ENCODE measurements around the gene PNMA8A. TPM values are rescaled to one million over a fixed set of nuclear protein-coding genes. Genes with fewer than 3 reads are reported as not detected.

The PNMA8A gene, protein sequence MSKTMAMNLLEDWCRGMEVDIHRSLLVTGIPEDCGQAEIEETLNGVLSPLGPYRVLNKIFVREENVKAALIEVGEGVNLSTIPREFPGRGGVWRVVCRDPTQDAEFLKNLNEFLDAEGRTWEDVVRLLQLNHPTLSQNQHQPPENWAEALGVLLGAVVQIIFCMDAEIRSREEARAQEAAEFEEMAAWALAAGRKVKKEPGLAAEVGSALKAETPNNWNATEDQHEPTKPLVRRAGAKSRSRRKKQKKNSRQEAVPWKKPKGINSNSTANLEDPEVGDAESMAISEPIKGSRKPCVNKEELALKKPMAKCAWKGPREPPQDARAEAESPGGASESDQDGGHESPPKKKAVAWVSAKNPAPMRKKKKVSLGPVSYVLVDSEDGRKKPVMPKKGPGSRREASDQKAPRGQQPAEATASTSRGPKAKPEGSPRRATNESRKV
- total RNA-seq = 2.8 and 16.3 TPM in 2 replicates

DNA sequence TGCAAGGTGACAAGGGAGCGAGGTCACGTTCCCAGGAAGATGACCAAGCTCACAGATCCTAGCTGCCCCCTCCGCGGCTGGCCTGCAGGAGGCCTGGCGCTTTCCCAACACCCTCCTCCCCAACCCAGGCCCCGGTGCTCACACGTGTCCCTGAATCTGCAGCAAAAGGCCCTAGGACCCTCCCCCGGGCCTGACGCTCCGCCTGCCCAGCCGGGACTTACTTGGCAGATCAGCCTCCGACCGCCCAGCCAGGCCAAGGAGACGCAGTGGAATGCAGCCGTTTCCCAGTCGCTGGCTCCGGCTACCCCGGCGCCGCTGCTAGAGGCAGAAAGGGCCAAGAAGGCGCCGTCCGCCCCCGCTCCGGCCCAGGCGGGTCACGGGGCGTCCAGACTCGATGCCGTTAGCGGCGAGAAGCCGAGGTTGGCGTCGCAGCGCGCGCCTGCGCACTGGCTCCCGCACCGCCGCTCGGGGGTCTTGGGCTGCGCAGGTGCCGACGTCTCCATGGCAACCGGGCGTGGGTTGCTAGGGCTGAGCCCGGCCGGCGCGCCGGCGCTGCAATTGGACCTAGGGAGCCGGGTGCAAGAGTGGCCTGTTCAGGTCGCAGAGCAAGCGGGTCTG, at the start of gene PNMA8A:
TSS of gene PNMA8A (minus strand) at position 448 of the 618 bp plus-strand sequence. CDS start 528 bp downstream, outside the sequence.

DNA sequence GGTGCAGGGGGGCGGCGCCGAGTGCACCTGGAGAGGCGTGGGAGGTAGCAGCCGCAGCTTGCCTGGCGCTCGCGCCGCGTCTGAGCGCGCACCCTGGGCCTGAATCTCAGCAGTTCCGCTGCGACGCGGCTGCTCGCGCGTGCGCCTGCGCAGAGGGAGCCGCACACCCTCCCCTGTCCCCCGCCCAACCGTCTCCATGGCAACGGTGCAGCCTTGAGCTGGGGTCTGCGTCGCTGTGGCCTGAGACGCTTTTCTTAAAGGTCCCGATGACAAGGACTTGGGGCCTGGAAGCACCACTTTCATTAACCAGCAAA, 24.4 kb upstream of the PNMA8A start, which contains the start of gene PNMA8B:
TSS of gene PNMA8B (minus strand) at position 82 of the 314 bp plus-strand sequence. CDS start 402 bp downstream, outside the sequence.

DNA sequence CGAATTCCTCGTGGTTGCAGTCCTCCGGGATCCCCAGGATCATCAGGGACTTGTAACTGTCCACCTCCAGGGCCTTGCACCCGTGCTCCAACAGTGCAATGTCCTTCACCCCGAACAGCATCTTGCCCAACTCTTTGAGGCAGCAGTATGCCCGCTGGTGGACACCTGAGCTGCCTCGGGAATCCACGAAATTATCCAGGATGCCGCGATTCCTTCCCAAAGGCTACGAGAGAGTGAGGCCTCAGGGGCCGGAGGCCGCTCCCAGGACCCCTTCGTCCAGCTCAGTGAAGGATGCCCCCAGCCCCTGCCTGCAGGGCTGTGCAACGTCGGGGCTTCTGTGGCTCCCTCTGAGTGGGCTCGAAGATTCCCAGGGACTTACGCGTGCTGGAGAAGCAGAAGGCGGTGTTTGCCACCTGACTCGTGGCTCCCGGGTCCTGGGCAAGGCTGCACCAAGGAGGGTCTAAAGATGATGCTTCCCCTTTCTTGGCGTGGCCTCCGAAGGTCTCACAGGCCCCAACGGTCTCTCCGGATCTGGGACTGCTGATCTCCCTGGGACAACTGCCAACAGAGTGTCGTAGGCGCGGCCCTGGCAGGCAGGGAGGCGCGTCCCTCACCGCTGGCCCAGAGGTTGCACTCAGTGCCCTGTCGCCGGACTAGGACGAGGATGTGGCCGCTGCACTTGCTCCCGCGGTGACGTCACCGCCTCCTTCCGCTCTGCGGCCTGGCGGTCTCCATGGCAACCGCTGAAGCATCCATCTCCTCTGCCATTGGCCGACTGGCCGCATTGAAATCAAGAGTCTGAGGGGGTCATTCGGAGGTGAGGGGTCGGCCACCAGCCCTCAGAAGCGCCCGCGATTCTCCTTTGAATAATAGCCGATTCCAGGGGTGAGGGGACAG, 42.9 kb downstream of the PNMA8A start, which contains the start of gene PNMA8C:
TSS of gene PNMA8C (minus strand) at position 698 of the 897 bp plus-strand sequence. CDS start at position 121, 577 bp downstream.

Other genes with a start within 250 kb of the PNMA8A start
- not detected in 2 replicates for gene IGFL1, start 241.8 kb downstream of the PNMA8A start, total RNA-seq
- 2.4 and 6.5 TPM in 2 replicates for gene HIF3A, start 174.5 kb downstream of the PNMA8A start, total RNA-seq
- 35.3 and 57.0 TPM in 2 replicates for gene PPP5C, start 124.5 kb downstream of the PNMA8A start, total RNA-seq
- gene CCDC8, start 58.0 kb downstream of the PNMA8A start, total RNA-seq = 25.0 and 30.0 TPM in 2 replicates
- 0.09 and 0.30 TPM in 2 replicates for gene PNMA8C, start 42.6 kb downstream of the PNMA8A start, total RNA-seq
- 0.60 and 1.2 TPM in 2 replicates for gene PNMA8B, start 24.3 kb upstream of the PNMA8A start, total RNA-seq
- gene CALM3, start 129.8 kb upstream of the PNMA8A start, total RNA-seq = 146 and 342 TPM in 2 replicates
- gene PTGIR, start 153.5 kb upstream of the PNMA8A start, total RNA-seq = 6.8 and 9.1 TPM in 2 replicates
- not detected in 2 replicates for gene GNG8, start 164.6 kb upstream of the PNMA8A start, total RNA-seq
- gene DACT3, start 189.6 kb upstream of the PNMA8A start, total RNA-seq = 2.2 and 5.0 TPM in 2 replicates
- 11.0 and 28.1 TPM in 2 replicates for gene PRKD2, start 245.6 kb upstream of the PNMA8A start, total RNA-seq